ENCODE results near the gene STAT3. TPM values are rescaled to one million over a fixed set of nuclear protein-coding genes. Genes with fewer than 3 reads are reported as not detected.

The STAT3 gene
- total RNA-seq, 1 donor from 2014 or later, result 210 TPM

- Histone ChIP-seq H3K27ac (no peak overlapping the region), H3K4me3 (no peak overlapping the region), H3K9me3 (no peaks in the 10 kb centered on the region), H3K36me3 (no peaks in the 10 kb centered on the region), H3K4me1 (peaks cover 20% of the 10 kb centered on the region), H3K27me3 (no peaks in the 10 kb centered on the region)
- TF ChIP-seq POLR2A (IDR thresholded peaks at IDR 0.05) (no peak), POLR2AphosphoS5 (IDR thresholded peaks at IDR 0.05; ENCODE audit: insufficient read depth in 1 of 2, low read depth in 1 of 2) (no peak)
- TF ChIP-seq, protein P1, sequence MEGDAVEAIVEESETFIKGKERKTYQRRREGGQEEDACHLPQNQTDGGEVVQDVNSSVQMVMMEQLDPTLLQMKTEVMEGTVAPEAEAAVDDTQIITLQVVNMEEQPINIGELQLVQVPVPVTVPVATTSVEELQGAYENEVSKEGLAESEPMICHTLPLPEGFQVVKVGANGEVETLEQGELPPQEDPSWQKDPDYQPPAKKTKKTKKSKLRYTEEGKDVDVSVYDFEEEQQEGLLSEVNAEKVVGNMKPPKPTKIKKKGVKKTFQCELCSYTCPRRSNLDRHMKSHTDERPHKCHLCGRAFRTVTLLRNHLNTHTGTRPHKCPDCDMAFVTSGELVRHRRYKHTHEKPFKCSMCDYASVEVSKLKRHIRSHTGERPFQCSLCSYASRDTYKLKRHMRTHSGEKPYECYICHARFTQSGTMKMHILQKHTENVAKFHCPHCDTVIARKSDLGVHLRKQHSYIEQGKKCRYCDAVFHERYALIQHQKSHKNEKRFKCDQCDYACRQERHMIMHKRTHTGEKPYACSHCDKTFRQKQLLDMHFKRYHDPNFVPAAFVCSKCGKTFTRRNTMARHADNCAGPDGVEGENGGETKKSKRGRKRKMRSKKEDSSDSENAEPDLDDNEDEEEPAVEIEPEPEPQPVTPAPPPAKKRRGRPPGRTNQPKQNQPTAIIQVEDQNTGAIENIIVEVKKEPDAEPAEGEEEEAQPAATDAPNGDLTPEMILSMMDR (IDR thresholded peaks at IDR 0.05), result no peak
- peak in 1 of 2 donors; percentile 58 for DNase-seq (ENCODE audit: extremely low spot score in 2 of 2)
- intact Hi-C loops (cut with DNase I), result no loop called here
These were observed 105.7 kb downstream of the STAT3 start for GRCh38 chr17:42282478-42283080.

DNA sequence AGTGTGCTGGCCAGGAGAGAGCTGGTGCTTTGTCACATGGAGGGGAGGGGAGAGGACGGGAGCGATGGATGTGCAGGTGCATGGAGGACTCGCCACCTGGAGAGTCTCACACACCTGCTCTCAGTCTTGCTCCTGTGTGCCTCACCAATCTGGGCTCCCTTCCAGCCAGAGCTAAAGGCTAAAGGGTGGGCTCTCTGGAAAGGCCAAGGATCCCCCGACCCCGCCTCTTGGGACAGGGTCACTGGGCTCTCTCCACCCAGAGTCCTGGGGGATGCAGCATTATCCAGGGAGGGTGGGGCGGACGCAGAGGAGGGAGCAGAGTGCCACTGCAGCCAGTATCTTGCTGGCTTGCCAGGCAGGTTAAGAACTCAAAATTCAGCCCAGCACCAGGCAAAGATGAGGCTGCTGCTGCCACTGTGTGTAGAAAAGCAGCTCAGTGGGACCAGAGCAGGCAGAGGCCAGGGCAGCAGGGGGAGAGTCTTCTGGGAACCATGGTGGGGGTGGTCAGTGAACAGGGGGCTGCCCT lies 106.6 kb downstream of the STAT3 start:
- intact Hi-C loops (cut with DNase I), result no loop called here
- TF ChIP-seq POLR2A (IDR thresholded peaks at IDR 0.05), result no peak
- TF ChIP-seq, protein P1 (IDR thresholded peaks at IDR 0.05), result no peak
- no peak for TF ChIP-seq POLR2AphosphoS5 (IDR thresholded peaks at IDR 0.05; ENCODE audit: insufficient read depth in 1 of 2, low read depth in 1 of 2)
- Histone ChIP-seq H3K36me3 (no peaks in the 10 kb centered on the region), H3K4me1 (peaks cover 19% of the 10 kb centered on the region), H3K27me3 (no peaks in the 10 kb centered on the region), H3K9me3 (no peaks in the 10 kb centered on the region), H3K27ac (no peak overlapping the region), H3K4me3 (no peak overlapping the region)
- peak in 1 of 2 donors; percentile 64 for DNase-seq (ENCODE audit: extremely low spot score in 2 of 2)

GRCh38 chr17:42279776-42280630 lies 108.2 kb downstream of the STAT3 start:
- no peak overlapping the region for H3K27ac ChIP-seq
- TF ChIP-seq, protein P1 (IDR thresholded peaks at IDR 0.05), result no peak
- TF ChIP-seq POLR2AphosphoS5 (IDR thresholded peaks at IDR 0.05; ENCODE audit: insufficient read depth in 1 of 2, low read depth in 1 of 2) (no peak), POLR2A (IDR thresholded peaks at IDR 0.05) (no peak)
- no peaks in the 10 kb centered on the region for H3K27me3 ChIP-seq
- H3K4me3 ChIP-seq, result no peak overlapping the region
- H3K4me1 ChIP-seq, result peaks cover 17% of the 10 kb centered on the region
- no peaks in the 10 kb centered on the region for H3K9me3 ChIP-seq
- H3K36me3 ChIP-seq, result no peaks in the 10 kb centered on the region
- DNase-seq (ENCODE audit: extremely low spot score in 2 of 2), result peak in 1 of 2 donors; percentile 82
- intact Hi-C loops (cut with DNase I), result no loop called here

- no peaks in the 10 kb centered on the region for H3K9me3 ChIP-seq
- intact Hi-C loops (cut with DNase I), result no loop called here
- H3K27ac ChIP-seq, result peak overlapping the region; percentile 97
- H3K4me1 ChIP-seq, result peaks cover 44% of the 10 kb centered on the region
- no peaks in the 10 kb centered on the region for H3K36me3 ChIP-seq
- no peak for TF ChIP-seq POLR2AphosphoS5 (IDR thresholded peaks at IDR 0.05; ENCODE audit: insufficient read depth in 1 of 2, low read depth in 1 of 2)
- TF ChIP-seq POLR2A (IDR thresholded peaks at IDR 0.05), result no peak
- TF ChIP-seq, protein P1 (IDR thresholded peaks at IDR 0.05), result no peak
- no peak for DNase-seq (ENCODE audit: extremely low spot score in 2 of 2)
- H3K27me3 ChIP-seq, result no peaks in the 10 kb centered on the region
- peak overlapping the region in 1 of 2 donors; percentile 100 for H3K4me3 ChIP-seq
These were observed 110.9 kb downstream of the STAT3 start for GRCh38 chr17:42277342-42277712.
